Suprapubic skin (tissue), 4 donors: ENCODE results near the gene DNPEP. TPM values are rescaled to one million over a fixed set of nuclear protein-coding genes. Genes with fewer than 3 reads are reported as not detected.

Experiments
- DNase-seq, 2 donors: peaks; one replicate each; pipeline ENCODE4 v3.0.0-alpha.2; 2019; ENCODE audit warnings: low spot score in 2 of 2
- H3K27ac ChIP-seq: fragments of 200-600 bp; sonication (generic); one replicate; pipeline ENCODE4 v1.5.1; 2019
- H3K27me3 ChIP-seq: fragments of 200-600 bp; sonication (generic); one replicate; pipeline ENCODE4 v1.5.1; 2019
- H3K36me3 ChIP-seq: fragments of 200-600 bp; sonication (generic); one replicate; pipeline ENCODE4 v1.5.1; 2019
- H3K4me1 ChIP-seq: fragments of 200-600 bp; sonication (generic); one replicate; pipeline ENCODE4 v1.5.1; 2019
- H3K4me3 ChIP-seq: fragments of 200-600 bp; sonication (generic); one replicate; pipeline ENCODE4 v1.5.1; 2019; ENCODE audit warnings: mild to moderate bottlenecking
- H3K9me3 ChIP-seq: fragments of 200-600 bp; sonication (generic); one replicate; pipeline ENCODE4 v1.5.1; 2019
- EP300 ChIP-seq: sonication (generic); formaldehyde crosslinking; IDR thresholded peaks from one replicate; pipeline ENCODE4 v1.6.1; 2017; ENCODE audit warnings: antibody characterized with exemption
- POLR2A ChIP-seq, 2 donors: fragments of 450-650 bp; IDR thresholded peaks; one replicate each; pipeline ENCODE4 v1.6.1; 2017; ENCODE audit warnings: antibody characterized with exemption in 2 of 2, mild to moderate bottlenecking in 2 of 2, moderate library complexity in 2 of 2
- POLR2AphosphoS5 ChIP-seq, 3 donors: sonication (generic); formaldehyde crosslinking; IDR thresholded peaks; one replicate each; pipeline ENCODE4 v1.6.1; 2017; ENCODE audit warnings: antibody characterized with exemption in 3 of 3
- WGBS: methylation state at CpG from one replicate; pipeline ENCODE4 v1.1.5; 2018; 5-methylcytosine and 5-hydroxymethylcytosine counted together
- total RNA-seq, 4 donors: library from RNA; depleted of rRNA; stranded (reverse); fragments of >200 nt; gene quantifications; one replicate each; pipeline ENCODE4 v1.1.0, GENCODE V29; 2016
- TF ChIP-seq, protein P1 (sequence below), 2 donors: fragments of 200-600 bp in 1 of 2; fragments of 450-650 bp in 1 of 2; sonication (generic) in 1 of 2; IDR thresholded peaks; one replicate each; pipeline ENCODE4 v1.5.1; 2016 to 2019; ENCODE audit warnings: antibody characterized with exemption in 2 of 2, mild to moderate bottlenecking in 1 of 2, moderate library complexity in 1 of 2

DNPEP gene
- total RNA-seq, 4 donors from 2014 or later = 66.6 to 104 (median 70.5) TPM

DNA sequence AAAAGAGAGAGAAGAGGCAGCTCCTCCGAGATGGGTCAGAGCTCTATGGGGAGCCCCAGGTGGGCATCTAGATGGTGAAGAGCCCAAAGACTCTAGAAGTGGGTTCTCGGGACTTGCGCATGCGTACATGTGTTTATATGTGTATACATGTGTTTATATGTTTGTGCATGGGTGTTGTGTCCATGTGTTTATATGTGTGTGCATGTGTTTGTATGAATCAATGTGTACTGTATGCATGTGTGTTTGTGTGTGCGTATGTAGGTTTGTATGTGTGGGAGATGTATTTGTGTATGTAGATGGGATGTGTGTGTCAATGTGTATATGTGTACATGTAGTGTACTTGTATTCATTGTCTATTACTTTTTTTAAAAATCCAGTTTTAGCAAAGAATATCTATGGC lies 25.6 kb downstream of the DNPEP start:
- Histone ChIP-seq H3K4me1 (peaks cover 18% of the 10 kb centered on the region), H3K4me3 (no peak overlapping the region), H3K36me3 (no peaks in the 10 kb centered on the region), H3K27ac (no peak overlapping the region), H3K9me3 (no peaks in the 10 kb centered on the region), H3K27me3 (peaks cover 25% of the 10 kb centered on the region)
- WGBS = 96% methylated on average over 5 of the region's 5 CpGs
- no peak for TF ChIP-seq POLR2AphosphoS5 (IDR thresholded peaks at IDR 0.05)
- TF ChIP-seq, protein P1, sequence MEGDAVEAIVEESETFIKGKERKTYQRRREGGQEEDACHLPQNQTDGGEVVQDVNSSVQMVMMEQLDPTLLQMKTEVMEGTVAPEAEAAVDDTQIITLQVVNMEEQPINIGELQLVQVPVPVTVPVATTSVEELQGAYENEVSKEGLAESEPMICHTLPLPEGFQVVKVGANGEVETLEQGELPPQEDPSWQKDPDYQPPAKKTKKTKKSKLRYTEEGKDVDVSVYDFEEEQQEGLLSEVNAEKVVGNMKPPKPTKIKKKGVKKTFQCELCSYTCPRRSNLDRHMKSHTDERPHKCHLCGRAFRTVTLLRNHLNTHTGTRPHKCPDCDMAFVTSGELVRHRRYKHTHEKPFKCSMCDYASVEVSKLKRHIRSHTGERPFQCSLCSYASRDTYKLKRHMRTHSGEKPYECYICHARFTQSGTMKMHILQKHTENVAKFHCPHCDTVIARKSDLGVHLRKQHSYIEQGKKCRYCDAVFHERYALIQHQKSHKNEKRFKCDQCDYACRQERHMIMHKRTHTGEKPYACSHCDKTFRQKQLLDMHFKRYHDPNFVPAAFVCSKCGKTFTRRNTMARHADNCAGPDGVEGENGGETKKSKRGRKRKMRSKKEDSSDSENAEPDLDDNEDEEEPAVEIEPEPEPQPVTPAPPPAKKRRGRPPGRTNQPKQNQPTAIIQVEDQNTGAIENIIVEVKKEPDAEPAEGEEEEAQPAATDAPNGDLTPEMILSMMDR (IDR thresholded peaks at IDR 0.05) = no peak
- TF ChIP-seq EP300 = no peak
- no peak for TF ChIP-seq POLR2A (IDR thresholded peaks at IDR 0.05)
- DNase-seq = no peak

DNA sequence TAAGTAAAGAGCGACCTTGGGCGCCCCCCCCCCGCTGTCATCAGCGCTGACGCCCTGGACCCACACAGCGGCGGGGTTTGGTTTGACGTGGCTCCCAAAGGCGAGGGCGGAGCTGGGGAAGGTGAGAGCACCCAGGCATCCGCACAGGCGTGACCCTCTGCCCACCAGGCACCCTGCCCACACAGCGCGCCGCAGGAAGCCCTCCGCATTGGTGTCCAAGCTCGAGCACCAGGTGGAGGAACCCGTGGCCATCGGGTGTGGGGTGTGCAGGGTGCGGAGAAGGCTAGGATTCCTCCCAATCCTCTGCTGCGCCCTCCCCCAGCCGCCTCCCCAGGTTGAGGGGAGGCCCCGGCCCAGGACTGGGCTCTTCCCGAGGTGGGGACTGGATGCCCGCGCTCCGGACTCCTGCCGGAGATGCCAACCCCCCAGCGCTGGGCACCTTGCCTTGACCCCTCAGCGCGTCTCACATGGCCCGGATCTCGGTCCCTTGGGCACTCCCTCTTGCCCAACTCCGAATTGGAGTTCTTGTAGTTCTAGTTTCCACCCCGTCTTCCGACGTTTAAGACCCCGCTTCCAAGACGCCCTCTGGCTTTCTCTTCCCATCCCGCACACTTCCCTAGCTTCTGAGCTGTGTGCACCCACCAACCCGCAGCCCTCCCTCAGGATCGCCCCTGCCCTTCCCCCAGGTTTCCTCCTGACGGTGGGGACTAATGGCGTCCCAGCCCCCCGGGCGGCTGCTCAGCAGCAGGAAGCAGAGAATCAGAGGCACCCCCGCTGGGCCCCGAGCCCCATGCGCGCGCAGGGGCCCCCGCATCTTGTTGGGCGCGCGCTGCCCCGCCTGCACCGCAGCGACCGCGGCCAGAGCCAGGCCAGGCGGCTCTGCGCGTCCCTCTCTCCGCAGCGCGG lies 29.3 kb downstream of the DNPEP start:
- Histone ChIP-seq H3K4me1 (peaks cover 18% of the 10 kb centered on the region), H3K4me3 (peak overlapping the region; percentile 19), H3K9me3 (no peaks in the 10 kb centered on the region), H3K27me3 (peaks cover 52% of the 10 kb centered on the region), H3K27ac (no peak overlapping the region), H3K36me3 (no peaks in the 10 kb centered on the region)
- DNase-seq = peak in 1 of 2 donors; percentile 72
- TF ChIP-seq, protein P1 (IDR thresholded peaks at IDR 0.05) = no peak
- no peak for TF ChIP-seq EP300
- WGBS = 5% methylated on average over 40 of the region's 66 CpGs

DNA sequence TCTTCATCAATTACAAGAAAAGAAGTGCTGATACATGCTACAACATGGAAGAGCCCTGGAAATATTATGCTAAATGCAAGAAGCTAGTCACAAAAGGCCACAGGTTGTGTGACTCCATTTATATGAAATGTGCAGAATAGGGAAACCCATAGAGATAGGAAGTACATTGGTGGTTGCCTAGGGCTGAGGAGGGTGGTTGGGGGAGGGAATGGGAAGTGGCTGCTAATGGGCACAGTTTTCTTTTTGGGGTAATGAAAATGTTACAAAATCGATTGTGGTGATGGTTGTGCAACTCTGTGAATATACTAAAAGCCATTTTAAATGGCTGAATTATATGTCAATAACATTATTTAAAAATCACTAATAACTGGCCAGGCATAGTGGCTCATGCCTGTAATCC lies 30.9 kb downstream of the DNPEP start:
- peak in 1 of 2 donors; percentile 11 for DNase-seq
- Histone ChIP-seq H3K36me3 (no peaks in the 10 kb centered on the region), H3K9me3 (no peaks in the 10 kb centered on the region), H3K4me1 (peaks cover 10% of the 10 kb centered on the region), H3K27me3 (peaks cover 54% of the 10 kb centered on the region), H3K4me3 (no peak overlapping the region), H3K27ac (no peak overlapping the region)
- TF ChIP-seq POLR2AphosphoS5 (IDR thresholded peaks at IDR 0.05) = no peak
- no peak for TF ChIP-seq POLR2A (IDR thresholded peaks at IDR 0.05)
- TF ChIP-seq, protein P1 (IDR thresholded peaks at IDR 0.05) = no peak
- TF ChIP-seq EP300 = no peak
- WGBS = 65% methylated on average over 1 of the region's 1 CpG

DNA sequence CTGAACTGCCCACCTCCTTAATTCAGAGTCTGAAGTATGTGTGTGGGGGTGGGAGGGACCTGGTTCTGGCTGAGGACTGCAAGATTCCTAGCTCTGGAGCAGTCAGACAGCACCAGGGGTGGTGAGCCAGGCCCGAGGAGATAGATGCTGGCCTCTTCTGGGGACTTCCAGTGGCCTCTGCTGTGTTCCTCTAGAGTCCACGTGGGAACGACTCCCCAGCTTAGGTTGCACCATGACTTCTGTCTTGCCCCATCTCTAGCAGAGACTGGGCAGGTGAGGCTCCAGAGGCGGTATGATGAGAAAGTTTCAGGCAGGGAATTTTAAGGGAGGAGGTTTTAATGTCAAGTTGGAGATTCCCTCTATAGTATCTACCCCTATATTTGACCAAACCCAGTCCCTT lies 33.1 kb downstream of the DNPEP start:
- H3K27ac ChIP-seq = no peak overlapping the region
- peaks cover 67% of the 10 kb centered on the region for H3K27me3 ChIP-seq
- DNase-seq = peak in 1 of 2 donors; percentile 49
- 81% methylated on average over 3 of the region's 4 CpGs for WGBS
- no peak overlapping the region for H3K4me3 ChIP-seq
- no peak for TF ChIP-seq POLR2A (IDR thresholded peaks at IDR 0.05)
- TF ChIP-seq POLR2AphosphoS5 (IDR thresholded peaks at IDR 0.05) = no peak
- TF ChIP-seq, protein P1 (IDR thresholded peaks at IDR 0.05) = no peak
- TF ChIP-seq EP300 = no peak
- H3K9me3 ChIP-seq = no peaks in the 10 kb centered on the region
- peaks cover 10% of the 10 kb centered on the region for H3K4me1 ChIP-seq
- no peaks in the 10 kb centered on the region for H3K36me3 ChIP-seq

DNA sequence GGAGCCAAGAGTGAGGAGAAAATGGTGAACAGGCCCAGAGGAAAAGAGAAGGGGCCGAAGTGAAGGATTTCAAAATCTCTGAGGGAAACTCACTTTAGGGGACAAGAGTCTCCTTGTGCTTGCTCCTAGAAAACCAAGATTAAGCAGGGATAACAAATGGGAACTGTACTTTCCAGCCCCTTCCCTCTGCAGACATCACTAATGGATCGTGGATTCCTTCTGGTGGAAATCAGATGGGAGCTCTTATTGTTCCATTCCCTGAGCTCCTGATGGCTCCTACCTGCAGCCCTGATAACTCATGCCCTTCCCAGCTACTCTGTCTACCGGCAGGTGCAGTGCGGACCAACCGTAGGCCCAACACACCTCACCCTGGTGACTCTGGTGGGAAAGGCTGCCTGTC lies 34.6 kb downstream of the DNPEP start:
- no peak overlapping the region for H3K4me3 ChIP-seq
- no peaks in the 10 kb centered on the region for H3K9me3 ChIP-seq
- H3K27ac ChIP-seq = no peak overlapping the region
- TF ChIP-seq POLR2AphosphoS5 (IDR thresholded peaks at IDR 0.05) (no peak), POLR2A (IDR thresholded peaks at IDR 0.05) (no peak), EP300 (no peak)
- TF ChIP-seq, protein P1 (IDR thresholded peaks at IDR 0.05) = no peak
- no peak for DNase-seq
- 91% methylated on average over 3 of the region's 5 CpGs for WGBS
- peaks cover 2% of the 10 kb centered on the region for H3K4me1 ChIP-seq
- peaks cover 53% of the 10 kb centered on the region for H3K27me3 ChIP-seq
- no peaks in the 10 kb centered on the region for H3K36me3 ChIP-seq
